Loucy (cell line): ENCODE measurements around the gene MBD5.

Experiments
- EZH2phosphoT487 ChIP-seq: fragments of 200-600 bp; IDR thresholded peaks from 2 replicates; pipeline ENCODE4 v1.6.1; 2018; ENCODE audit warnings: antibody characterized with exemption, mild to moderate bottlenecking, moderate library complexity, borderline replicate concordance
- TF ChIP-seq, protein P1 (sequence below): fragments of 200-600 bp; sonication (generic); conservative IDR thresholded peaks from 2 replicates; pipeline ENCODE4 v1.5.1; 2014; ENCODE audit warnings: mild to moderate bottlenecking, antibody characterized with exemption, low read length

DNA sequence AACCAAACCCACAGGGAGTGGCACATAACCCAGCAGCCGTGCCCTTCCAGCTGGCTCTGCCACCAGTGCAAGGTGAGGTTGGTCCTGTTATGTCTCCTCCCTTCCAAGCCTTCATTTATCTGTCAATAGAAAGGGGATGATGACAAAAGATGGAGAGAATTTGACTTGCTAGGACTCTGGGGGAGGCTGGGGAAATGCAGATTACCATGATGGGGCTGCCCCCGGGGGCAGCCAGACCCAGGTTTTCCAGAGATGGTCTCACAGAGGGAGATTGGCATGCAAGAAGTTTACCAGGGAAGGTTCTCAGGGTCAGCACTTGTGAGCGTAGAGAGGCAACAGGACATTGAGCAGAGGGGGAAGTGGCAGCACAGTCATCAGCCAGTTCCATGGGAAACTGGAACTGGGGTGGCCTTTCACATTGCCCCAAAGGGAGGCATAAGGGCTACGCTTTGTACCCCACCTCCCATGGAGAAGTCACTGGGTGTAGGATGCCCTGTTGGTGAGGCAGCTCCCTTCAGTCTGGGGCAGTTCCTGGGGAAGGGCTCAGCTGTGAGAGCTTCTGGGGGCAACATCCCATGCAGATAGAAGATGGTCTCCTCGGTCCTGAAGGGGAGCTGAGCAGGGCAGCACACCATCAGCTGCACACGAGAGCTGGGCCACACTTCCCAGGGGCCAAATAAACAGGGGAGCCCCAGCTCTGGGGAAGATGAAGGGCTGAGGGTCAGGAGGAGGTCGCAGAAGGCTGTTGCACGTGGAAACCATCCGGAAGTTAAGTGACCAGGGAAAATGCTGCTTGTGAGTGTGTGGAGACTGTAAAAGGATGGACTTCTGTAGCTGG lies 505.8 kb downstream of the MBD5 start:
- no peak for TF ChIP-seq EZH2phosphoT487
- TF ChIP-seq, protein P1, sequence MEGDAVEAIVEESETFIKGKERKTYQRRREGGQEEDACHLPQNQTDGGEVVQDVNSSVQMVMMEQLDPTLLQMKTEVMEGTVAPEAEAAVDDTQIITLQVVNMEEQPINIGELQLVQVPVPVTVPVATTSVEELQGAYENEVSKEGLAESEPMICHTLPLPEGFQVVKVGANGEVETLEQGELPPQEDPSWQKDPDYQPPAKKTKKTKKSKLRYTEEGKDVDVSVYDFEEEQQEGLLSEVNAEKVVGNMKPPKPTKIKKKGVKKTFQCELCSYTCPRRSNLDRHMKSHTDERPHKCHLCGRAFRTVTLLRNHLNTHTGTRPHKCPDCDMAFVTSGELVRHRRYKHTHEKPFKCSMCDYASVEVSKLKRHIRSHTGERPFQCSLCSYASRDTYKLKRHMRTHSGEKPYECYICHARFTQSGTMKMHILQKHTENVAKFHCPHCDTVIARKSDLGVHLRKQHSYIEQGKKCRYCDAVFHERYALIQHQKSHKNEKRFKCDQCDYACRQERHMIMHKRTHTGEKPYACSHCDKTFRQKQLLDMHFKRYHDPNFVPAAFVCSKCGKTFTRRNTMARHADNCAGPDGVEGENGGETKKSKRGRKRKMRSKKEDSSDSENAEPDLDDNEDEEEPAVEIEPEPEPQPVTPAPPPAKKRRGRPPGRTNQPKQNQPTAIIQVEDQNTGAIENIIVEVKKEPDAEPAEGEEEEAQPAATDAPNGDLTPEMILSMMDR, result no peak
